Transverse colon (tissue), 4 donors: ENCODE data around the gene PTPRN2. TPM values are rescaled to one million over a fixed set of nuclear protein-coding genes. Genes with fewer than 3 reads are reported as not detected.

Experiments used
- DNase-seq: peaks from one replicate; pipeline ENCODE4 v3.0.0-alpha.2; 2019
- H3K27ac ChIP-seq, 4 donors: fragments of 200-600 bp; sonication (generic); 2 replicates each; pipeline ENCODE4 v1.5.1; 2016 to 2018; ENCODE audit warnings: inconsistent platforms in 4 of 4
- H3K27me3 ChIP-seq: fragments of 200-600 bp; sonication (generic); 2 replicates; pipeline ENCODE4 v1.5.1; 2017; ENCODE audit warnings: inconsistent platforms
- H3K36me3 ChIP-seq, 4 donors: fragments of 200-600 bp; sonication (generic); 2 replicates each; pipeline ENCODE4 v1.5.1; 2017 to 2019; ENCODE audit warnings: inconsistent platforms in 4 of 4
- H3K4me1 ChIP-seq, 4 donors: fragments of 200-600 bp; sonication (generic); 2 replicates each; pipeline ENCODE4 v1.5.1; 2017 to 2020; ENCODE audit warnings: inconsistent platforms in 4 of 4
- H3K4me3 ChIP-seq, 4 donors: fragments of 200-600 bp; sonication (generic); 1 replicate in 1 of 4; 2 replicates in 3 of 4; pipeline versions ENCODE4 v1.5.1 to v1.6.1; 2017 to 2019; ENCODE audit warnings: inconsistent platforms in 4 of 4
- H3K9me3 ChIP-seq, 2 donors: fragments of 200-600 bp; sonication (generic); 2 replicates each; pipeline ENCODE4 v1.5.1; 2017 to 2019; ENCODE audit warnings: inconsistent platforms in 2 of 2
- EP300 ChIP-seq: sonication (generic); formaldehyde crosslinking; IDR thresholded peaks from one replicate; pipeline ENCODE4 v1.6.1; 2017; ENCODE audit warnings: antibody characterized with exemption, low read depth
- POLR2A ChIP-seq: fragments of 450-650 bp; IDR thresholded peaks from one replicate; pipeline ENCODE4 v1.6.1; 2016; ENCODE audit warnings: antibody characterized with exemption, mild to moderate bottlenecking, moderate library complexity
- POLR2AphosphoS5 ChIP-seq, 3 donors: sonication (generic); formaldehyde crosslinking; IDR thresholded peaks; one replicate each; pipeline ENCODE4 v1.6.1; 2016; ENCODE audit warnings: antibody characterized with exemption in 3 of 3
- WGBS, 2 donors: methylation state at CpG; one replicate each; pipeline ENCODE4 v1.1.5; 2018; ENCODE audit warnings: low coverage in 1 of 2; 5-methylcytosine and 5-hydroxymethylcytosine counted together
- in situ Hi-C, 4 donors: fragments of 200-750 bp; cut with MboI; loops; one replicate each; pipeline versions ENCODE4 v1.15.0 to v1.15.1; 2017; ENCODE audit warnings: low sequenced_read_pairs in 3 of 4, low pct_ligation_motif_present in 1 of 4, low pct_unique_long_range_greater_than_20kb in 1 of 4
- intact Hi-C: fragments of 100-400 bp; cut with DNase I; formaldehyde crosslinking; loops from one replicate; pipeline ENCODE4 v1.15.1; 2023; ENCODE audit warnings: low total_unique reads
- total RNA-seq, 4 donors: library from RNA; depleted of rRNA; stranded (reverse); fragments of >200 nt; gene quantifications; one replicate each; pipeline ENCODE4 v1.1.0, GENCODE V29; 2016
- TF ChIP-seq, protein P1 (sequence below), 5 experiments: fragments of 200-600 bp in 3 of 5; fragments of 450-650 bp in 2 of 5; sonication (generic) in 3 of 5; IDR thresholded peaks; 1 replicate in 2 of 5; 2 replicates in 3 of 5; pipeline ENCODE4 v1.5.1; 2016 to 2017; ENCODE audit warnings: antibody characterized with exemption in 5 of 5, inconsistent platforms in 3 of 5, mild to moderate bottlenecking in 2 of 5, moderate library complexity in 1 of 5

The PTPRN2 gene
- total RNA-seq, 4 donors from 2014 or later, result 15.4 to 31.1 (median 21.8) TPM

DNA sequence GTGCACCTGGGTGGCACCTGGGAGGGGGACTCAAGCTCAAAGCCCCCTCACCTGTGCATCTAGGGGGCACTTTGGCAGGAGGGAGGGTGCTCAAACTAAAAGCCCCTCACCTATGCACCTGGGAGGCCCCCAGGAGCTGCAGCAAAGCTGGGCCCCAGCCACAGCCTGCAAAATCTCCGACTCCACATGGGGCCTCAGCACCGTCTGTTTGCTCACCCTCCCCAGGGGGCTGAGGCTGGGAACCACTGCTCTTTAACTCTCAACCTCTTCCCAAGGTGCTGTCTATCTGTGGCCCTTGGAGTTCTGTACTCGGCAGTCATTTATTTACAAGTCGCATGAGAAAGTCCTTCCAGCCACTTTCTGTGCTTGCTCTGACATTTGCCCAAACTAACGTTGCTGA is 792.4 kb downstream of the PTPRN2 start:
- H3K9me3 ChIP-seq, result no peaks in the 10 kb centered on the region
- H3K4me3 ChIP-seq, result no peak overlapping the region
- no peaks in the 10 kb centered on the region for H3K4me1 ChIP-seq
- 60 to 80% methylated on average over 2 to 5 of the region's 5 CpGs for WGBS, 2 donors
- TF ChIP-seq EP300 (no peak), POLR2AphosphoS5 (IDR thresholded peaks at IDR 0.05) (no peak), POLR2A (no peak)
- TF ChIP-seq, protein P1, sequence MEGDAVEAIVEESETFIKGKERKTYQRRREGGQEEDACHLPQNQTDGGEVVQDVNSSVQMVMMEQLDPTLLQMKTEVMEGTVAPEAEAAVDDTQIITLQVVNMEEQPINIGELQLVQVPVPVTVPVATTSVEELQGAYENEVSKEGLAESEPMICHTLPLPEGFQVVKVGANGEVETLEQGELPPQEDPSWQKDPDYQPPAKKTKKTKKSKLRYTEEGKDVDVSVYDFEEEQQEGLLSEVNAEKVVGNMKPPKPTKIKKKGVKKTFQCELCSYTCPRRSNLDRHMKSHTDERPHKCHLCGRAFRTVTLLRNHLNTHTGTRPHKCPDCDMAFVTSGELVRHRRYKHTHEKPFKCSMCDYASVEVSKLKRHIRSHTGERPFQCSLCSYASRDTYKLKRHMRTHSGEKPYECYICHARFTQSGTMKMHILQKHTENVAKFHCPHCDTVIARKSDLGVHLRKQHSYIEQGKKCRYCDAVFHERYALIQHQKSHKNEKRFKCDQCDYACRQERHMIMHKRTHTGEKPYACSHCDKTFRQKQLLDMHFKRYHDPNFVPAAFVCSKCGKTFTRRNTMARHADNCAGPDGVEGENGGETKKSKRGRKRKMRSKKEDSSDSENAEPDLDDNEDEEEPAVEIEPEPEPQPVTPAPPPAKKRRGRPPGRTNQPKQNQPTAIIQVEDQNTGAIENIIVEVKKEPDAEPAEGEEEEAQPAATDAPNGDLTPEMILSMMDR (IDR thresholded peaks at IDR 0.05), result no peak
- H3K27ac ChIP-seq, result no peak overlapping the region
- H3K27me3 ChIP-seq, result no peaks in the 10 kb centered on the region
- intact Hi-C loops (no loop called here), in situ Hi-C loops (no loop called here)
- DNase-seq, result no peak
- H3K36me3 ChIP-seq, result no peaks in the 10 kb centered on the region

DNA sequence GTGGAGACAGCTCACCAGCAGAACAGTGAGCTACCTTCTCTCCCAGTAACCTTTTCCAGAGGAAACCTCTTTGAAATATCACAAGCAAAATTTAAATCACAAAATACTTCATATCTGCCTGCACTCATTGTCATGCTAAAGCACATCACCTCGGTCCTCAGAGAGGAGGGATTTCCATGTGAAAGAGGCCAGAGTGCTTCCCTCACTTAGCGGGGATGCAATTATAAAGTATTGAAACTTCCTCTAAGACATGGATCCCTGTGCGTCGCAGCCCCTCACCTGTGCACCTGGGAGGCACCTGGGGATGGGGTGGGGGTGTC is 792.9 kb downstream of the PTPRN2 start:
- H3K27me3 ChIP-seq, result no peaks in the 10 kb centered on the region
- DNase-seq, result no peak
- no peaks in the 10 kb centered on the region for H3K9me3 ChIP-seq
- no peak overlapping the region for H3K27ac ChIP-seq
- H3K36me3 ChIP-seq, result no peaks in the 10 kb centered on the region
- in situ Hi-C loops (no loop called here), intact Hi-C loops (no loop called here)
- H3K4me1 ChIP-seq, result no peaks in the 10 kb centered on the region
- 74 to 79% methylated on average over 4 of the region's 4 CpGs for WGBS, 2 donors
- no peak overlapping the region for H3K4me3 ChIP-seq
- TF ChIP-seq EP300 (no peak), POLR2AphosphoS5 (IDR thresholded peaks at IDR 0.05) (no peak), POLR2A (no peak)
- TF ChIP-seq, protein P1 (IDR thresholded peaks at IDR 0.05), result no peak

DNA sequence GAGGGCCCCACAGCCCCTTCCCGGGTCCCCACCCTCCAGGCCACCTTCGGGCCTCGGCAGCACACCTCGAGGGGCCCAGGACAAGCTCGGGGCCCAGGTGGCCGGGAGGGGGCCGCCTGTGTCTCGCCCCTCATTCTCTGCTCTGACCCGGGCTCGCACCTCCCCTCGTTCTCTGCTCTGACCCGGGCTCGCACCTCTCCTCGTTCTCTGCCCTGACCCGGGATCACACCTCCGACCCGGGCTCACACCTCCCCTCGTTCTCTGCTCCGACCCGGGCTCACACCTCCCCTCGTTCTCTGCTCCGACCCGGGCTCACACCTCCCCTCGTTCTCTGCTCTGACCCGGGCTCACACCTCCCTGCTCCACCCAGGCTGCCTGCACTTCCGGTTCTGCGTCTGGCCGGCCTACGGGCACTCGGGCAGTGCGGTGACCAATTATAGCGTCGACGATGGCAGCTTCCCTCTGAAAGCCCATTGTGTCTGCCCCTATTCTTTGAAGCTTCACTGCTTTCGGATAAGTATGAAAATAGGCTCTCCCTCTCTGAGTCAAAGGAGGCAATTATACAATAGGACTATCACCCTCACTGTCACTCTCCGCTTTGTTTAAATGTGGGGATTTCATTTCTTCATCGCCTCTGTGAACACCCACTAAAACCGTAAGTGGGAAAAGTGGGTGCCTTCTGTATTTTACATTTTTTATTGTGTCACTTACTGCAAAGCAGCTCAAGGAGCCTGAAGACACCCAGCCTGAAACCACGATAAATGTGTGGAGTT is 793.5 kb downstream of the PTPRN2 start:
- Histone ChIP-seq H3K4me1 (no peaks in the 10 kb centered on the region), H3K9me3 (no peaks in the 10 kb centered on the region), H3K27me3 (no peaks in the 10 kb centered on the region), H3K36me3 (no peaks in the 10 kb centered on the region), H3K4me3 (no peak overlapping the region), H3K27ac (no peak overlapping the region)
- 78 to 82% methylated on average over 12 to 39 of the region's 39 CpGs for WGBS, 2 donors
- no peak for DNase-seq
- in situ Hi-C loops (no loop called here), intact Hi-C loops (no loop called here)
- TF ChIP-seq EP300 (no peak), POLR2A (no peak), POLR2AphosphoS5 (IDR thresholded peaks at IDR 0.05) (no peak)
- TF ChIP-seq, protein P1 (IDR thresholded peaks at IDR 0.05), result no peak

DNA sequence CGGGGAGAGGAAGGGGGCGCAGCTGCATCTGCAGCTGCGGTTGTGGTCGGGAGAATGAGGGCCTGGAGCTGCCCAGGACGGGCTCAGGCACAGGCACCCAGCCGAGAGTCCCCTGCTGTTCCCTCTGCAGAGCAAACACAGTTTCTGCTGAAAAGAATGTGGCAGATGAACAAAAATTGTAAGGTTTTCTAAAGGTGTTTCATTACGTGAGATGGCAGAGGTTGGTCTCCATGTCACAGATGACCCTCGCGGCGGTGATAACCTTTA is 794.6 kb downstream of the PTPRN2 start:
- Histone ChIP-seq H3K36me3 (no peaks in the 10 kb centered on the region), H3K27ac (no peak overlapping the region), H3K27me3 (no peaks in the 10 kb centered on the region), H3K4me1 (no peaks in the 10 kb centered on the region), H3K4me3 (no peak overlapping the region), H3K9me3 (no peaks in the 10 kb centered on the region)
- DNase-seq, result no peak
- in situ Hi-C loops, result no loop called here
- no peak for TF ChIP-seq POLR2A
- TF ChIP-seq POLR2AphosphoS5 (IDR thresholded peaks at IDR 0.05), result no peak
- TF ChIP-seq EP300, result no peak
- TF ChIP-seq, protein P1 (IDR thresholded peaks at IDR 0.05), result no peak
- intact Hi-C loops, result no loop called here
- WGBS, 2 donors, result 60 to 74% methylated on average over 10 of the region's 10 CpGs
